ENCODE data around the gene MPPE1.
"Not testable (repeated sequence)": the region's sequence is repeated elsewhere in the genome, so short reads cannot be mapped to it uniquely, and the experiment has no call there.

MPPE1 gene

GRCh38 chr18:11908182-11909060, at the start of gene MPPE1:
Gene MPPE1 (minus strand): TSS chr18:11908317. CDS start chr18:11897264, 11,053 bp downstream.
- DNase-seq = peak; percentile 49

GRCh38 chr18:11957636-11958035, 49.5 kb upstream of the MPPE1 start:
- no peak for DNase-seq

- DNase-seq = no peak
Observed at GRCh38 chr18:11956371-11957308, 48.5 kb upstream of the MPPE1 start.

- DNase-seq = no peak
Observed at GRCh38 chr18:11955239-11956029, 47.3 kb upstream of the MPPE1 start.

- no peak for DNase-seq
Observed at GRCh38 chr18:11953113-11953512, 45.0 kb upstream of the MPPE1 start.

- DNase-seq = no peak
Observed at GRCh38 chr18:11951390-11951851, 43.3 kb upstream of the MPPE1 start.

GRCh38 chr18:11950824-11951223, 42.7 kb upstream of the MPPE1 start:
- DNase-seq = no peak

GRCh38 chr18:11948852-11949523, 40.9 kb upstream of the MPPE1 start:
- no peak for DNase-seq

GRCh38 chr18:11947214-11948191, 39.4 kb upstream of the MPPE1 start:
- DNase-seq = no peak

GRCh38 chr18:11946756-11947155, 38.6 kb upstream of the MPPE1 start:
- DNase-seq = no peak

GRCh38 chr18:11945834-11946659, 37.9 kb upstream of the MPPE1 start:
- DNase-seq = not testable (repeated sequence)

- DNase-seq = no peak
Observed at GRCh38 chr18:11944786-11945185, 36.7 kb upstream of the MPPE1 start.

- DNase-seq = no peak
Observed at GRCh38 chr18:11944252-11944651, 36.1 kb upstream of the MPPE1 start.

- DNase-seq = no peak
Observed at GRCh38 chr18:11943551-11943950, 35.4 kb upstream of the MPPE1 start.

GRCh38 chr18:11940956-11941355, 32.8 kb upstream of the MPPE1 start:
- DNase-seq = no peak

- DNase-seq = peak; percentile 12
Observed at GRCh38 chr18:11937874-11938478, 29.9 kb upstream of the MPPE1 start.

GRCh38 chr18:11932393-11932792, 24.3 kb upstream of the MPPE1 start:
- no peak for DNase-seq

- DNase-seq = no peak
Observed at GRCh38 chr18:11927497-11927896, 19.4 kb upstream of the MPPE1 start.

- DNase-seq = no peak
Observed at GRCh38 chr18:11925800-11926481, 17.8 kb upstream of the MPPE1 start.
